Astrocyte of the spinal cord (primary cell): ENCODE data around the gene RPL36AL.
"Not testable (repeated sequence)": the region's sequence is repeated elsewhere in the genome, so short reads cannot be mapped to it uniquely, and the experiment has no call there.

Source experiments
- DNase-seq: peaks from one replicate; pipeline ENCODE4 v3.0.0; 2011; ENCODE audit warnings: low read depth, low spot score
- H3K4me3 ChIP-seq: 2 replicates; pipeline ENCODE4 v1.5.1; 2011; ENCODE audit warnings: low read depth, mild to moderate bottlenecking, low read length, moderate library complexity
- CTCF ChIP-seq: IDR thresholded peaks from 2 replicates; pipeline ENCODE4 v1.5.1; 2012; ENCODE audit warnings: low read depth, mild to moderate bottlenecking, low read length, inconsistent platforms
- in situ Hi-C: cut with HindIII; loops from 2 replicates; pipeline ENCODE4 v1.10.0; 2017; ENCODE audit warnings: low sequenced_read_pairs

The RPL36AL gene

GRCh38 chr14:49623941-49624839 is 3.8 kb upstream of the RPL36AL start:
- no peak for TF ChIP-seq CTCF
- in situ Hi-C loops: no loop called here
- no peak for DNase-seq
- H3K4me3 ChIP-seq: no peak overlapping the region

- DNase-seq: no peak
- no peak overlapping the region for H3K4me3 ChIP-seq
- TF ChIP-seq CTCF: no peak
- in situ Hi-C loops: no loop called here
These were observed 3.0 kb upstream of the RPL36AL start for GRCh38 chr14:49623387-49623786.

GRCh38 chr14:49622022-49622607 is 1.7 kb upstream of the RPL36AL start:
- peak overlapping the region; percentile 93 for H3K4me3 ChIP-seq
- in situ Hi-C loops: no loop called here
- TF ChIP-seq CTCF: no peak
- DNase-seq: no peak

GRCh38 chr14:49621114-49621881 is 872 bp upstream of the RPL36AL start:
- in situ Hi-C loops: no loop called here
- TF ChIP-seq CTCF: no peak
- H3K4me3 ChIP-seq: peak overlapping the region; percentile 93
- DNase-seq: no peak

- in situ Hi-C loops: no loop called here
- H3K4me3 ChIP-seq: peak overlapping the region; percentile 93
- DNase-seq: no peak
- no peak for TF ChIP-seq CTCF
These were observed 696 bp downstream of the RPL36AL start for GRCh38 chr14:49619730-49620129.

- in situ Hi-C loops, DNase-seq: not testable (repeated sequence)
- H3K4me3 ChIP-seq: peak overlapping the region; percentile 93
These were observed 1.2 kb downstream of the RPL36AL start for GRCh38 chr14:49619273-49619672.
